Left forelimb (tissue), 1 donor: Measurements from ENCODE around the gene TADA2B.
"Not testable (repeated sequence)": the region's sequence is repeated elsewhere in the genome, so short reads cannot be mapped to it uniquely, and the experiment has no call there.

ENCODE experiments used
- DNase-seq: peaks from one replicate; pipeline ENCODE4 v3.0.0-alpha.2; 2018; ENCODE audit warnings: low spot score

TADA2B gene

DNA sequence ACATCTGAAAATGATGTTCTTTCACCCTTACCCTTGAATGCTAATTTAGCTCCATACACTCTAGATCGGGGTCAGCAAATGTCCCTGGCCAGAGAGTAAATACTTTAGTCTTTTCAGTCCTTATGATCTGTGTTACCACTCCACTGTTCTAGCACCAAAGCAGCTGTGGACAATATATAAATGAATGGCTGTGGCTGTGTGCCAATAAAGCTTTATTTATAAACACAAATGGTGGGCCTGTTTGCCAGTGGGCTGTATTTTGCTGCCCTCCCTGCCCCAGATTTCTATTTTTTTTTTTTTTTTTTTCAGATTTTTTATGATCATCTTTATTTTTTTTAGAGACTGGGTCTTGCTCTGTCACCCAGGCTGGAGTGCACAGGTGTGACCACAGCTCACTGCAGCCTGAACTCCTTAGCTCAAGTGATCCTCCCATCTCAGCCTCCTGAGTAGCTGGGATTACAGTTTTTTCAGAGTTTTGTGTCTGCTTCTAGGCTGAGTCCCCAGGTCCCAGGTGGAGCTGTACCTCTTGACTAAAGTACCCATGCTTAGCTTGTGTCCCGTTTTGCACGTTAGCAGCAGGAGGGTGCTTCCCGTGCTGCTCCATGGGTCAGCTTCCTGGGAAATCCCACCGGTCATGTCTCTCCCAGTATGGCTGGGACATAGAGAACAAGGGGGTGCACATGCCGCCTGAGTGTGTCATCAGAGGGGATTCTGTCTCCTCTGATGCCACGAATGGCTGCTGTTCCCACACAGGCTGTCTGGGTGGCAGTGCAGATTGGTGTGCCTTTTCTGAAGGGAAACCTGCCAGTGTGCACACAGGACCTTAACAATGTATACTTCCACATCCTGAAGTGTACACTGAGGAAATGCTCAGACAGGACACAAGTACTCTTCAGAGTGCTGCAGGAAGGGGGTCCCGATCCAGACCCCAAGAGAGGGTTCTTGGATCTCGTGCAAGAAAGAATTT lies 40.7 kb downstream of the TADA2B start:
- no peak for DNase-seq

DNA sequence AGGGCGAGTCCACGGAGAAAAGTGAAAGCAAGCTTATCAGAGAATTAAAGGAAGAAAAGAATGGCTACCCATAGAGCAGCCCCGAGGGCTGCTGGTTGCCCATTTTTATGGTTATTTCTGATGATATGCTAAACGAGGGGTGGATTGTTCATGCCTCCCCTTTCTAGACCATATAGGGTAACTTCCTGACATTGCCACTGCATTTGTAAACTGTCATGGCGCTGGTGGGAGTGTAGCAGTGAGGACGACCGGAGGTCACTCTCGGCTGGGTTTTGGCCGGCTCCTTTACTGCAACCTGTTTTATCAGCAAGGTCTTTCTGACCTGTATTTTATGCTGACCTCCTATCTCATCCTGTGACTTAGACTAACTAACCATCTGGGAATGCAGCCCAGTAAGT lies 41.4 kb downstream of the TADA2B start:
- DNase-seq: not testable (repeated sequence)

DNA sequence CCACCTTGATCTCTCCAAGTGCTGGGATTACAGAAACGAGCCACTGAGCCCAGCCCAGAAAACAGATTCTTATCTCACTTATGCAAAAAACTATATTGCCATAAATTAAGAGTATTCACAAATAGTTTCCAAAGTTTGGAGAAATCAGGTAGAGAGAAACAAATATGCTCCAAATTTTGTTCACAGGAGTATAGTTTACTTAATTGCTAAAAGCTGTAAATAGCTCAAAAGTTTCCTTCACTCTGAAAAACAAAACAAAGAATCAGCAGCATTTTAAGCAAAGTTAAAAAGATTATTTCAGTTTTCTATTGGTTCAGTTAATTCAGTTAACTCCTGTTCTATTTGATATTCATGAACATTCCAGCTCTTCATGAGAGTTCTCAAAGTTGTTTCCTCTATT lies 43.2 kb downstream of the TADA2B start:
- no peak for DNase-seq

DNA sequence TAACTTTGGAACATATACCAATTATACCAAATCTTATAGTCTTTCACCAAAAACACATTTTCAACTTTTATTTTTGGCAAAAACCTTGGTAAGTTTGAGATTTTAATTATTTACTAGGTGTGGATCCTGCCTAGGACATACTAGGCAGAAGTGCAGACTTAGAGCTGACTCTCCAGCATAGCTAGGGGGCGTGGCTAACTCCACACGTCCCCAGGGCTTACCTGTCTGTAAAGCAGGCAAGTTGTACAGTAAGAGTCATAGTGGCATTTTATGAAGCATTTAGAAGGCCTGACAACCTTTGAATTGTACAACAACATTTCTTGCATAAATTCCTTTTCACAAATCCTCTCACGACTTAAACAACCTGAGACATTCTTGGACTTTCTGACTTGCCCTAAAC lies 43.9 kb downstream of the TADA2B start:
- no peak for DNase-seq

DNA sequence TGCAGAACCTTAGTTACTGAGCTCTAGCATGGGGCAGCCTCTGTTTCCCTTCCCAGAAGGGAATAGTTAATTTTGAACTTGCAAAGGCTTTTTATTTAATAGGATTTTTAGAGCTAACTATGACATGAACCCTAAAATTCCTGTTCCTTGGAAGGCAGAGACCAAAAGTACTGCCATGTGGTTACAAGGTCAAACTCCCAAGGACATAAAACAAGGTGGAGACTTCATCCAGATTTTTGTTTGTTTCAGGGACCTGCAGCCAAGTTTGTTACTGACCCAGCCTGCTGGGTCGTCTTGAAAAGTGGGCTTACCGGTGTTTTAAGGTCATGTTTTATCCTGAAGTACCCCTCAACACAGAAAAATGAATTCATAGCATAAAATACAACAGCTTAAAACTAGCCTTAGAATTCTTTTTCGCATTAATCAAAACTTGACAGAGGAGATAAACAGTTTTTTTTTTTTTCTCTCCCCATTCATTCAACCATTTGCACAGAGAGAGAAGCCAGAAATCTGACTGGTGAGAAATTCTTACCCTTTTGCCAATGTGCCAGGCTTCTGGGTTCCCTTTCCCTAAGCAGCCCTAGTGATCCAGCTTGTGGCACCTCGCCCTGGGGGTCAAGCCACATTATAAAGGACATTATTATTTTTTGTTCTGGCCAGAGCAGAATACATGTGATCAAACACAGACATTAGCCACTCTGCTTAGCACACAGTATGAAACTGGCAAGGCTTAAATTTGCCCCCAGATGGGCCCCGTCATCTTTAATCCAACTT lies 46.2 kb downstream of the TADA2B start:
- DNase-seq: no peak

DNA sequence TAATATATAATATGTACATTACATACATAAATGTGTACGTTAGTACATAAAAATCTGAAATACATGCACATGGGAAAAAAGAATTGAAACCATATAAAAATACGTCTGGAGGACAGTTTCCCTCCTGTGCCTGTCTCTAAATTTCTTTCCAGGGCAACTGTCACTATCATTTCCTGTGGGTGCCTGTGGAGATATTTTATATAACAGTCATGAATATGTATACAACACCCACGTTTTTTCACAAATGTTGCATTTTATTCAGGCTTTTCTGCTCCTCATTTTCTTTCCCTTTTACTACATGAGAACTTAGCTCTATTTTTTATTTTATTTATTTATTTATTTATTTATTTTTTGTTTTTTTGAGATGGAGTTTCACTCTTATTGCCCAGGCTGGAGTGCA lies 48.9 kb downstream of the TADA2B start:
- DNase-seq: no peak

DNA sequence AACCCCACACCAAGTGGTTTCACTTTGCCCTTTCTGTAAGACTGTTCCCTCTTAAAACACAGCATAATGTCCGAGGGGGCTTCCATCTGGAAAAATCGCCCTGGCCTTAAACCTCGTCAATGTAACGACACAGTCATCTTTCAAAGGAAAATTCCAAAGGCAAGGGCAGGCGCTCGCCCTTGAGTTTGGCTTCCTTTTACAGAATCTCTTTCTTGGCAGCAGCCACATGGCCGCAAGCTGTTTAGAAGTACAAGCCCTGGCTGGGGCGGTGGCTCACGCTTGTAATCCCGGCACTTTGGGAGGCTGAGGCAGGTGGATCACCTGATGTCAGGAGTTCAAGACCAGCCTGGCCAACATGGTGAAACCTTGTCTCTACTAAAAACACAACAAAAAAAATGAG lies 51.7 kb downstream of the TADA2B start:
- DNase-seq: no peak

DNA sequence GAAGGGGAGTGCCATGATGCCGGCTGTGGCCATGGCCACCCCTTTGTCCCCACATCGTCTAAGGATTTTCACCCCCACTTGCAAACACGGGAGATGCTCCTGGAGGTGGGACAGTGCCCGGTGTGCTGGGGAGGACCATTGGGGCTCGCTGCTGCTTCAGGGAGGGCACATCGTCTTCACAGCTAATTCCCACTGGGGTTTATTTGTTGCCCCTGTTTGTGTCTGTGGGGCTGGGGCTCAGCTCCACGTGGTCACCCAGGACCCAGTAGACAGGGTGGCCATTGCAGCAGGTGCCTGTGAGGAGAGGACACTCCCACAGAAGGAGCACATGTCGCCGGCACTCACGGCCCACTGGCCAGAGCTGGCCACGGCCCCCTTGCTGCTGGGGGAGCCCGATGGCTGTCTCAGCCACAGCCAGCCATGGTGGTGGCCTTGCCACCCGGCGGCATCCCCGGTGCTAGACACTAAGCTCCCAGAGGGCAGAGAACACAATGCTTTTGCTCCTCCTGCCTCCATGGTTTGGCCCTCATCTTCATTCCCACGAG lies 52.5 kb downstream of the TADA2B start:
- no peak for DNase-seq

DNA sequence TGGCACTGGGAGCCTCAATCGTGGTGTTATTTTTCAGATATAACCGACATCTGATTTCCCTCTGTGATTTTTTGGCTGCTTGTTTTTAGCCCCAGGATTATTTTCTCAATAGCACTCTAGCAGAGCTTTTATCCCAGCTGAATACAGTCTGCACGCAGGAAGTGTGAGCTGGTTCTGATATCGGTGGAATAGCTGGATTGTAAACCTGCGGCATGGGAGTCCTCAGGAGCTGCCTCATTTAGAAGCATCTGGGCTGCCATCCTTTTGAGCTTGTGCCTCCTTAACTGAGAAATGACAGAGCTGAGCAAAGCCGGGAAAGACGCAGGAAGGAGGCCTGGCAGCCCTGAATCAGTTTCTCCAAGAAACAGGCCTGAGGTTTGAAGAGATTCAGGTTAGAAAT lies 53.1 kb downstream of the TADA2B start:
- no peak for DNase-seq

DNA sequence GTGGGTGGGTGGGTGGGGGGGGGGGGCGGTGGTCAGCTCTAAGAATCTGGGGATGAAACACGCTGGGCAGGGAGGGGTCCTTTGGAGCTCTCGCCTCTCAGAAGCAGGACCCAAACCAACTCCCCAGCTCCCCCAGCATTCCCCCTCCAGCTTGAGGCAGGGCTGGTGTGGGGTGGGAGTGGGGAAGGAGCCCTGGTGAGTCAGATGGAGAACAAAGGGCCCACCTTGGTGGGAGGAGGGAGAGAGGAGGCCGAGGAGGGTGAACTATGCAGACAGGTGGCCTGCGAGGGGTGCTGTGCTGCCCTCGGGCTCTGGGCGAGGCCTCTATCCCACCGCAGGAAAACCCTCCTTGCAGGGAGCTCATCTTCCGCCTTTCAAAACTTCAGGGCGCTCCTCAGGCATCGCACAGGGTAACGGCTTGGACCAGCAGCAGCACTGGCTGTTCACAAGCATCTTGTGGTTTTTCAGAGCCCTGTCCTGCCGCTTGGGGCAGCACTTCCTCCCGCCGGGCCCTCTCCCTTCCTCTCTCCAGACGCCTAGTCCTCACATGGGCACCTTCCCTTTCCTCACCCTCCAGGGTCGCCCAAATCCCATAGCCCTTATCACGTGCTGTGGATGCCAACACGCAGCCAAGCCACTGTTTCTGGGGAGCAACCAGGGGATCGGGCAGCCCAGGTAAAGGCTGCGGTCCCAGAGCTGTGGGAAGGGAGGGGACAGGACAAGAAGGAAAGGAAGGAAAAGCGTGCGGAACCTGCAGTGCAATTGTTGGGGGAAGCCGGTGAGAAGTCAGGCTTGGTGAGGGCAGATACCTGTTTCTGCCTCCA lies 58.7 kb downstream of the TADA2B start:
- no peak for DNase-seq

DNA sequence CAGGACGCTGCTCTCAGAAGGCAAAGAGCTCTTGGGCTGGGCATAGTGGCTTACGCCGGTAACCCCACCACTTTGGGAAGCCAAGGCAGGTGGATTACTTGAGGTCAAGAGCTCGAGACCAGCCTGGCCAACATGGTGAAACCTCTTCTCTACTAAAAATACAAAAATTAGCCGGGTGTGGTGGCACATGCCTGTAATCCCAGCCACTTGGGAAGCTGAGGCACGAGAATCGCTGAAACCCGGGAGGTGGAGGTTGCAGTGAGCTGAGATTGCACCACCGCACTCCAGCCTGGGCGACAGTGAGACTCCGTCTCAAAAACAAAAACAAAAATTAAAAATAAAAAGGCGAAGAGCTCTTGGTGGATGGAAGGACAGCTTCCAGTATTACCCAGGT lies 59.3 kb downstream of the TADA2B start:
- not testable (repeated sequence) for DNase-seq

DNA sequence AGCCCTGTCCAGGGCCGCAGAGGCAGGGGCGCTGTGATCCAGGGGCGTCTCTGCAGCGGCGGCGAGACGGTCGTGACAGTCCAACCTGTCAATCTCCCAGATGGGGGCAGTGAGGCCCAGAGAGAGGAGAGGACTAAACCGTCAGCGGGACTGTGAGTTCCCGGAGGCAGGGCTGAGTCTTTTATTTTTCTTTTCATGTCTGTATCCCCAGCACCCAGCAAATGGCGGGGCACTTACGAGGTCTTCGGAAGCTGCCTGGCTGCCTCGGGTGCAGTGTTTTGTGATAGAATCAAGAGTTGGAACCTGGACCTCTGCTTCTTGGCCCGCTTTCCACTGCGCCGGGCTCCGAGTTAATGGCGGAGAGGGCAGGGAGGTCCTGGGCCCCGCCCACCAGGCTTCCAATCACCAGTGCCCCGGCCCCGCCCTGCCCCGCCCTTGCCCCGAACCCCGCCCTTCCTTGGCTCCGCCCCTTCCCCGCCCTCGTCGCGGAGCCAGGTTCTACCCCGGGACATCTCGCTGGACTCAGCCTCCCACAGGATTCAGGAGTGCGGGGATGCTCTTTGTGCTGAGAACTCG lies 59.9 kb downstream of the TADA2B start:
- DNase-seq: peak; percentile 82

DNA sequence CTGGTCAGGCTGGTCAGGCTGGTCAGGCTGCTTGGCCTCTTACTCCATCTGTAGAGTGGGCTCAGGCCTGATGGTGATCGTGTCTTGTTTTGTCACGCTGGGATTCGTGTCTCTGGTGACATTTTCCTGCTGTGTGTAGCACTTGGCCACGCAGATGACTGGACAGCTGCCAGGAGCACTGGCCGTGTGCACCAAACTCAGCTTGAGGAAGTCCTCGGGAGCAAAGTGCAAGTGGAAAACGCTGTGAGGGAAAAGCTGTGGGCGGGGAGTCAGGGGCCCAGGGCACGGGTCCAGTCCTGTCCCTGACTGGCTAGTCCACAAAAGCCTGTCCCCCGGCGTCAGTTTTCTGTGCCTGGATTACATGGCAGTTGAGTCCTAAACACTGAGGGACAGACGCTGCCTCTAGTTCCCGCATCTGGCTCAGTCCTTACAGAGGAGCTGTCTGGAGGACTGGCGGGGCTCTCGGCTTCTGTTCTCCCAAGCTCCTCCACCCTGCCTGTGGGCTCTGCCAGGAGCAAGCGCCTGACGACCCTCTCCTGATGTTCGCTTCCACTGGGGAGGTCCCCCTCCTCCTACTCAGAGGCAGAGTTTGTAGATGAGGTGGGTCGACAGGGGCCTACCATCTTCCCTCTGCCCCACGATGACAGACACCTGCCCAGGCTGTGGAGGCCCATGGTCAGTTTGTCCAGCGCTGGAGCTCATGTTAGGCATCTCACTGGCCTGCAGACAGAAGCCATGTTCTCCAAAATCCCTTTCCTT lies 60.6 kb downstream of the TADA2B start:
- DNase-seq: peak; percentile 73

DNA sequence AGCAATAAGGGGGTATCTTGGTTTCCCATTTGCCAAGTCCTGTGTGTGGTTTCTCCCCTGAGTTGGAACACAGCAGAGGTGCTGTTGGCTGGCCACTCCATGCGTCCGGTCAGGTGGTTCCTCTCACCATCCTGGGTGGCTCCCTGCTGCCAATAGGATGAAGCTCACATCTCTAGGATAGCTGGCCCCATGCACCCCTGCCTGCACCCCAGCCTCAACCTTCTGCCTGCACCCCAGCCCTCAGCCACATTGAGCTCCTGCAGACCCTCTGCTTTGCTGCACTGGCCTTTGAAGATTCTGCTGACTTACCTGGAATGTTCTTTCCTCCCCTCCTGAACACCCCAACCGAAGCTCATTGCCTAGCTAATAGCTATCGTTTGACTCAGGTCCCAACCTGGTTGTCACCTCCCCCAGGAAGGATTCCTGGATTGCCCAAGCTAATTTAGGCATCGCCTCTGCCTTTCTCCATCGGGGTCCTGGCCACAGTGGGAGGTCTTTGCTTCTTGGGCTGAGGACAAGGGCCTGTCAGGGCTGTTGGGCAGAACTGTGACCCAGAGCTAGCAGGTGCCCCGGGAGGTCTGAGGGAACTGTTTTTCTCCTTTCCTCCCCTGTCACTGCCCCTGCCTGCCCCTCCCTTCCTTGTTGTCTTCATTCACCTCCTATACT lies 61.3 kb downstream of the TADA2B start:
- peak; percentile 63 for DNase-seq

DNA sequence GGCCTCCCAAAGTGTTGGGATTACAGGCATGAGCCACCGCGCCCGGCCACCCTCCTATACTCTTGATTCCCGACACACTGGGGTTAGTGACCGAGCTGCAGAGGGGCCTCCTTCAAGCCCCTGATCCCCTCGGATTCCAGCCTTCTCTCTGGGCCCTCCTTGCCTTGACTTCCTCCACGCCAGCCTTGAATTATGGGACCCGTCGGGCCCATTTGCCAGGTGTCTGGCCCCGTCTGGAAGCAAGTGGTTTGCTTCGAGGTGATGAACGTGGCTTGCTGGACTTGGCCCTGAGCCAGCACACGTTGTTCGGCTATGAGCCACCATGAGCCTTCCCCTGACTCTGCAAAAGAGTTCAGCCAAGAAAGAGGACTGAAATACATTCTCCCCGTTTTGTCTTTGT lies 62.1 kb downstream of the TADA2B start:
- DNase-seq: peak; percentile 63

DNA sequence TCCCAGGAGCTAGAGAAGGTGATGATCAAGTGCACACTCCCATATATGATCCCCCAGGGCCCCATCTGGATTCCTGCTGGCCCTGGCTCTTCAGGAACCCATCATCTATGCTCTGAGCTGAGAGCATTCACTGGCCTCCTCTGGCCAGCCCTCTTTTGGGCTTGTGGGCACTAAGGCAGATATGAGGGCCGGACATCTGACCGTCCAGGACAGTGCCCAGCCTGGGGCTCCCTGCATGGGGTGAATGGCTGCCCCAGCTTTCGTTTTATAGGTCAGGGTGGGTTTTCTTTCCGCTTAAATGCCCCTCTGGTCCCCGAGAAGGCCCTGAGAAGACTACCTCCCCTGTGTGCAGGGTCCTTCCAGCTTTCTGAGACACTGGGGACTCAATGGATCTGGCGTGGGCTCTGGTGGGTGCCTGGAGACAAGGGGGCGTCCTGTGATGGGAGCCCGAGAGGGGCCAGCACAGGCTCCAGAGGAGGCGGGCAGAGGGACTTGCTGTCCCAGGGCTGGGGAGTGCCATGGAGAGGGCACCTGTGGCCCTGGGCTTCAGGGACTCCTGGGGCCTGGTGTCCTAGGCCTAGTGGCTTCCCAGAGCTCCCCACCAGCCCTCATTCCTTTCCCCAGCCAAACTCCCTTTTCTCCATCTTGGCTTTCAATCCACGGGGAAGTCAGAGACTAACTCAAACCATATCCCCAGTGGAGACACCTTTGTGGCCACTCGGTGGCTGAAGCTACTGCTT lies 64.2 kb downstream of the TADA2B start:
- no peak for DNase-seq
